CD4-positive, alpha-beta T cell treated with Interleukin-2 at 100 ng/mL for 4 hours (primary cell): ENCODE data around the gene ATXN2.

Experiments used
- DNase-seq: peaks from one replicate; pipeline ENCODE4 v3.0.0-alpha.2; 2020; ENCODE audit warnings: low spot score

The ATXN2 gene

DNA sequence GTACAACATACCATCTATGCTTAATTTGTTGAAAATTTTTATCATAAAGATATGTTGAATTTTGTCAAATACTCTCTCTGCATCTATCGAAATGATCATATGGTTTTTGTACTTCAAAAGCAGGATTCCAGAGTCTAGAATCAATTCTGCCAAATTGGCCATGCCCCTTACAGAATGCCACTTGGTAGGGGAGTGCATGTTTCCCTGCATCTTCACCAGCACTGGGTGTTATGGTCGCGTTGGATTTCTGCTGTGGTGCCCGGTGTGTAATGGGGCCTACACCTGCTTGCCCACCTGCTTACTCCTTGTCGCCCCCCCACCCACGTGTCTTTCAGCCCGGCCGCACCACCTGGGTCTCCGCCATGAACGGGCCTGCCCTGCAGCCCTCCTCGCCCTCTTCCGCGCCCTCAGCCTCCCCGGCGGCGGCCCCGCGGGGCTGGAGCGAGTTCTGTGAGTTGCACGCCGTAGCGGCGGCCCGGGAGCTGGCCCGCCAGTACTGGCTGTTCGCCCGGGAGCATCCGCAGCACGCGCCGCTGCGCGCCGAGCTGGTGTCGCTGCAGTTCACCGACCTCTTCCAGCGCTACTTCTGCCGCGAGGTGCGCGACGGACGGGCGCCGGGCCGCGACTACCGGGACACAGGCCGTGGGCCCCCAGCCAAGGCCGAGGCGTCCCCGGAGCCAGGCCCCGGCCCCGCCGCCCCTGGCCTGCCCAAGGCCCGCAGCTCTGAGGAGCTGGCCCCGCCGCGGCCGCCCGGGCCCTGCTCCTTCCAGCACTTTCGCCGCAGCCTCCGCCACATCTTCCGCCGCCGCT lies 181.1 kb downstream of the ATXN2 start:
- DNase-seq, result no peak

DNA sequence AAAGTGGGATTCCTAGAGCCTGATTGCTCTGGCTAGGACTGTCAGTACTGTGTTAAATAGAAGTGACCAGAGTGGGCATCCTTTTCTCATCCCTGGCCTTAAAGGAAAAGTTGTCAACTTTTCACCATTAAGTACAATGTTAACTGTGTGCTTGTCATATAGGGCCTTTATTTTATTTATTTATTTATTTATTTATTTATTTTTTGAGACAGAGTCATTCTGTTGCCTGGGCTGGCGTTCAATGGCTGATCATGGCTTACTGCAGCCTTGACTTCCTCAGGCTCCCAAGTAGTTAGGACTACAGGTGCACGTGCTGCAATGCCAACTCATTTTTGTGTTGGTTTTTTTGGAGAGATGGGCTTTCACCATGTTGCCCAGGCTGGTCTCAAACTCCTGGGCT lies 181.8 kb downstream of the ATXN2 start:
- no peak for DNase-seq

- no peak for DNase-seq
These were observed 184.3 kb downstream of the ATXN2 start for GRCh38 chr12:111414711-111415252.

GRCh38 chr12:111413442-111414086 lies 185.6 kb downstream of the ATXN2 start:
- DNase-seq, result no peak

DNA sequence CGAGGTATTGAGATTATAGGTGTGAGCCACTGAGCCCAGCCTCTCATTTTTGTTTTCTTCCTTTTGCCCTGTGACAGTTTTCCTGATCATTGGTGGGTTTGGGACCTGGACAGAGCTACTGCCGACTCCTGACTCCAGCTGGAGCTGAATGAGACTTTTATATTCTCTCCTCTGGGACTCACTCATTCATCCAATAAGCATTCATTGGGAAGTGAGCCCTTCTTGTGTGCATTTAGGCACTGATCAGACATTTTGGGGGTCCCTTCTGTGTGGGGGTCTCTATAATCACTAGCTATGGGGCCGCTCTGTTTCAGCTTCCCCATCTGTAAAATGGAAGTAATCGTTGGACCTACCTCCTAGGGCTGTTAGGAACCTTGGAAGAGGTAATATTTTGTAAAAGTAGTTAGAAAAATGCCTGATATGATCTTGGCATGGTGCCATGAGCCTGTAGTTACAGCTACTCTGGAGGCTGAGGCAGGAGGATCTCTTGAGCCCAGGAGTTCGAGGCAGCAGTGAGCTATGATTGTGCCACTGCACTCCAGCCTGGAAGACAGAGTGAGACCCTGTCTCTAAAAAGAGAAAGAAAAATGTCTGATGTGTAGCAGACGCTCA lies 186.2 kb downstream of the ATXN2 start:
- DNase-seq, result no peak

- DNase-seq, result no peak
These were observed 186.9 kb downstream of the ATXN2 start for GRCh38 chr12:111412007-111412829.

DNA sequence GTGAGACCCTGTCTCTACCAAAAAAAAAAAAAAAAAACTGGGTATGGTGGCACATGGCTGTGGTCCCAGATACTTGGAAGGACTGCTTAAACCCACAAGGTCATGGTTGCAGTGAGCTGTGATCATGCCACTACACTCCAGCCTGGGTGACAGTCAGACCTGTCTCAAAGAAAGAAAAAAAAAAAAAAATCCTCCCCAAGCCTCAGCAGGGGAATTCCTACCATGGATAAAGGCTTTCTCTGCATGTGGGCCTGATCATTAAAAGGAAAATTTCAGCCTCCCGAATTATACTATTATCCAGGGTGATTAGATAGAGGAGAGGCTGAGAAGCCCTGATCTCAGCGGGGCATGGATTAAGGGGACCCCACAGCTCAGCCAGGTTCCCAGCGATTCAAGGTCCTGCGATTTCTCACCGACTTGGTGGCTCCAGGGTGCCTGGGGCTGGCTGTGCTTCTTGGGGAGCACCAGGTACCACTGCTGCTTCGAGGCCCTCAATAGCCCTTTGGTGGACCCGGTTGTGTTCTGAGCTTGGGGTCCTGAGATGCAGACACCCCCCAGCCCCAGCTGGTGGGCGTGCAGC lies 187.8 kb downstream of the ATXN2 start:
- peak; percentile 55 for DNase-seq

DNA sequence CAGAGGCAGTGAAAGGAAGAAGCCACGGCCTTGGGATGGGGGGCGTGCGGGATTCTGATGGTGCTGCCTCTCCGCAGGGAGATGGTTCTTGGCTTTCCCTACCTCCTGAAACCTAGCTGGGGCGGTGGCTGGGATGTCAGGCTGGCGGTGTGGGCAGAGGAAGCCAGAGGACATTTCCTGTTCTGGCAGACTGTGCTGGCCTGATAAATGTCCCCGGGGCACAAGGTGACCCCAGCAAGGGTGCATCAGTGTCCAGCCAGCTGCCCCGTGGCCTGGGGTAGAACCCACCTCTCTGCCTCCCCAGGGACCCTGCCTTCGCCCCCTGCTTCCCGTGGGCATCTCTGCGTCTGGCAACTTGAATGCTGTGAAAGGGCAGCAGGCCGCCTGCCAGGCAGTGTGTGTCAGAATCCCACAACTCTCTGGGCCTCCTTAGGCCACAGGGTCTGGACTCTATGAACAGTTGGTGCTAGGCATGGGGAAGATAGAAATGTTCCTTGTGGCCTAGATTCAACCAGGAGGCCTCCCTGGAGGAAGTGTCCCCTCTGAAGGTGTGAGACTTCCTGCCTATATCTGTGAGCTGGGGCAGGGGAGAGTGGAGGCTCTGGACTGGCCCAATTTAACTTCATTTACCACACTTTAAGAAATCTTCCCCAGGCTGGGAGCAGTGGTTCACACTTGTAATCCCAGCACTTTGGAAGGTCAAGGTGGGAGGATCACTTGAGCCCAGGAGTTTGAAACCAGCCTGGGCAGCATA lies 188.5 kb downstream of the ATXN2 start:
- DNase-seq, result no peak

GRCh38 chr12:111409780-111410430 lies 189.2 kb downstream of the ATXN2 start:
- DNase-seq, result no peak

- DNase-seq, result no peak
These were observed 189.7 kb downstream of the ATXN2 start for GRCh38 chr12:111409403-111409779.

GRCh38 chr12:111408686-111409402 lies 190.3 kb downstream of the ATXN2 start:
- no peak for DNase-seq

DNA sequence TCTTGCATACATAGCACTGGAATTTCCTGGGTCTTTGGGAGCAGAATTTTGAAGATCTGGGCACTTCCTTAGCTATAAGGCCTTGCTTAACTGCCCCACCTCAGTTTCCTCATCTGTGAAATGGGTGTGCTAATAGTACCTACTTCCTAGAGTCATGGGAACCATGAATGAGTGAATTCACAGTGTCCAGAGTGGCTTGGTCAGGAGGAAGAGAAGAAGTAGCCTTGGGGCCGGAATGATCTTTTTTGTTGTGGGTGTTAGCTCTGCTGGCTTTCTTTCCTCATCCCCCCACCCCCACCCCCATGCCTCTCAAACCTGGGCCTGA lies 191.0 kb downstream of the ATXN2 start:
- no peak for DNase-seq

DNA sequence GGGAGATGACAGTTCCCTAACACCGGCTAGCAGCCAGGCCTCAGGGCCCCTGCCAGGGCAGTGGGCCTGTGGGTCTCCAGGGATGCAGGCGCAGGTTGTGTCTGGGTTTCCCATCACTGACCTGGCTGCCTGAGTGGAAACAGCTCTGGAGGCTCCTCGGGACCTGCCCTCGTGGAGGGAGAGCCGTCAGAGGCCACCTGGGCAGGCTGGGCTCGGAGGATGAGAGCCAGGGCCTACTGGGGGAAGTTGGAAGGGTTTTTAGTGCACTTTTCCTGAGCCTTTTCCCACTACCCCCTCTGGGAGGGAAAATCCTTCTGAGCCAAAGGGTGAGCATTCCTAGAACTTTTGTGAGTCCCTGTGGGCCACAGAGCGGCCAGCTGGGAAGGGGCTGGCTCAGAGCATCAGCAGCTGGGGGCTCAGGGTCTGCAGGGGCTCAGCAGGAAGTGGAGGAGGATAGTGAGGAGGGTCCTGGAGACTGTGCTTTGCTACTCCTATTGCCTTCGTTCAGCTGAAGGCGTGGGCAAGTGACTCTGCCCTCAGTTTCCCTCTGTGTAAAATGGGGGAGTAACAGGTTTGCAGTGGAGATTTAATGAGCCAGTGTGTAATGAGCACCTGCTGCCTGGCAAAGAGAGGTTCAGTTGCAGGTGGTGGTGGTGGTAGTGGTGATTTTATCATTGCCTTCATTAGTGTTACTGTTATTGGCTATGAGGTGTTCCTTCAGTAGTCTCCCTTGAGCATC lies 191.6 kb downstream of the ATXN2 start:
- DNase-seq, result no peak

DNA sequence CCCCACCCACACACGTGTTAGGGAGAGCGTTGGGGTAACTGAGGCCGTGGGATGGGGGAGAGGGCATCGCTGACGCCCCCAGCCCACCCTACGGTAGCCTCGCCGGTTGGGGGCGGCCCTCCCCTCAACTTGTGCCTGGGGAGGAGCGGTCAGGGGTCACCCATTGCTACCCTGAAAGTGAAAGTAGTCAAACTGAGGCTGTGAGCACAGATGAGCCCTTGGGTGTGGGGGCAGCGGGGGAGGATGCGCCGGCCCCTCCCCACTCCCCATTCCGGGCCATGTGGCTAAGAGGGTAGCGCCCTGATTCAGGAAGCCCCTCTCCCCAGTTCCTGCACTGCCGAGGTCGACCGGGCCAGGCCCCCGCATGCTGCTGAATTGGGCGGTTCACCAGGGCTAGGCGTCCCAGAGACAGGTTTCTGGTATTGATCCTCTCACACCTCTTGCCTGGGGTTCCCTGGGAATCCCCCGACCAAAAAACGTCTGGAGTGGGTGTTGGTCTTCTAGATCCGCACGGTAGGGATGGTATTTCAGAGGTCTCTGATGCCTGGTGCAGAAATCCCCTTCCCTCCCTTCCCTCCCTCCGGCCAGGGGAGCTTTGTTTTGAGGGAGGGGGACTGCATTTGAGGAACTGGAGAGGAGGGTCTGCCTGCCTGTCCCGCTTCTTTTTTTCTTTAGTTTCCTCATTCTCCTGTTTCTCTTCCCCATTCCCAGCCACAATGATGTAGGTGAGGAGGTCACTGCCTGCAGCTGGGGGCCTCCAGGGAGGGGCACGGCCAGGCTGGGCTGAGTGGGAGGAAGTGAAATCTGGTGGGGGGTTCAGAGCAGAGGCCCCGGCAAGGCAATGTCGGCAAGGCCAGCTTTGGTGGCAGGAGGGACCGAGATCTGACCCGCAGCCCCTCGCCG lies 192.4 kb downstream of the ATXN2 start:
- peak; percentile 48 for DNase-seq

DNA sequence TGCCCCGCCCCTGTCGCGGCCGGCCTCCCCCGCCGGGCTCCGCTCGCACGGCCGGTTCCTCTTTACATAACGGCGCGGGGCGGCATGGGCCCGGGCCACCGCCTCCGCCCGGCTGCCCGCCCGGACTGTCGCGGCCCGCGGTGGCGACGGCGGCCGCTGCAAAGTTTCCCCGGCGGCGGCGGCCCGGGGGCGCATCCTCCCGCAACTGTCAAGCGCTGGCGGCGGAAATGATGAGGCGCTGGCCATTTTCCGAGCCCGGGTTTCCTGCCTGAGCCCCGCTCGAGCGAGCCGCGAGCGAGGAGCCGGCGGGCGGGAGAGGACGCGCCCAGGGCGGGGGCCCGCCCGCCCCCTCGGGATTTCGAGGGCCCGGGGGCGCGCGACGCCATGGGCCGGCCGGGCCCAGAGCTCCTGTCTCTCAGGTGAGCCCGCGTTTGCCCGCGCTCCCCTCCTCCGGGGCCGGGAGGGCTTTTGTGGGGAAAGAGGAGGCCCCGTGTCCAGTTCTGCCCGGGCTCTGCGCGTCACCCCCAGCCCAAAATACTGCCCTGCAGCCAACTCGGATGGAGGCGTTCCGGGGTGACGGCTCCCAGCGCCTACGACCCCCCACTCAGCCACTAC lies 193.1 kb downstream of the ATXN2 start, which contains the start of gene SH2B3:
TSS of gene SH2B3 (plus strand) at position 65 of the 615 bp plus-strand sequence. CDS start 12,223 bp downstream, outside the sequence.
- DNase-seq, result peak; percentile 74

GRCh38 chr12:111405149-111405858 lies 193.8 kb downstream of the ATXN2 start:
- peak; percentile 98 for DNase-seq
